Measurements from ENCODE around the gene RBM19. TPM values are rescaled to one million over a fixed set of nuclear protein-coding genes. Genes with fewer than 3 reads are reported as not detected.
"Not testable (repeated sequence)": the region's sequence is repeated elsewhere in the genome, so short reads cannot be mapped to it uniquely, and the experiment has no call there.

Gene RBM19
- total RNA-seq, 1 donor from 2014 or later: 31.1 TPM

DNA sequence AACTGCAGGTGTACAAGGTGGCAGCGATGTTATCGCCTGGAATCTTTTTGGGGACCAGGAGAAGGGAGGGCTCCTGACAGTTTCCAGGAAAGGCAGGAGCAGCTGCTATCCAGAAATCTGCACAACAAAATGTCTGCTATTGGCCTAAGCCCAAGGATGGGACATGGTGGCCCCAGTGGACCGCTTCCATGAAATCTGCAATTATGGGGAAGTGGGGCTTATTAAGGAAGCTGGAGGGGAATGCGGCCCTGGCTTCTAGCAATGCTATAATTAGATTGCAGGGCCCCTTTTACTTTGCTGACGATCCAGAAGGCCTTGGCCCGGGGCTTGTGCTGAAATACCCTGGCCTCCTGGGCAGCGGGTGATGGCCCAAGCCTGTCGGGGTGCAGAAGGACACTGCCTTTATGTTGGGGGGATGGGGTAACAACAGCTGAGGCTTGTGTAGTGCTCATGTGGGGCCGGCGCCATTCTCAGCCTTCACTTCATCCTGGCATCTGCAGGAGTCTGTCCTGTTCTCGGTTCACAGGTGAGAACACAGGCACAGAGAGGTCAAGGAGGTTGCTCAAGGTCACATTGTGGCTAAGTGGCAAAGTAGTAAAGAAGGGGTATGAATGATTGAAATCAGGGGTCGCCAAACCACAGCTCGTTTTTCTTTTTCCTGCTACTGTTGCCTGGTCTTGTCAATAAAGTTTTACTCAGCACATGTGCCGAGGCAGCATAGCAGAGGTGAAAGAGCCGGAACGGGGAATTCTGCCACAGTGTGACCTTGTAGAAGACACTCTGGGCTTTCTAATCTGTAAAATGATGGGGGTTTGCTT, 153.5 kb downstream of the RBM19 start:
- Mint-ChIP-seq H3K4me1 (ENCODE audit: unreplicated experiment) (no peaks in the 10 kb centered on the region), H3K4me3 (ENCODE audit: unreplicated experiment) (no peak overlapping the region), H3K9me3 (ENCODE audit: unreplicated experiment) (no peaks in the 10 kb centered on the region), H3K27me3 (ENCODE audit: unreplicated experiment) (no peaks in the 10 kb centered on the region), H3K36me3 (ENCODE audit: unreplicated experiment) (peaks cover 4% of the 10 kb centered on the region), H3K27ac (ENCODE audit: unreplicated experiment) (no peak overlapping the region)
- no peak for DNase-seq (ENCODE audit: extremely low spot score, unreplicated experiment)
- TF ChIP-seq, protein P1, sequence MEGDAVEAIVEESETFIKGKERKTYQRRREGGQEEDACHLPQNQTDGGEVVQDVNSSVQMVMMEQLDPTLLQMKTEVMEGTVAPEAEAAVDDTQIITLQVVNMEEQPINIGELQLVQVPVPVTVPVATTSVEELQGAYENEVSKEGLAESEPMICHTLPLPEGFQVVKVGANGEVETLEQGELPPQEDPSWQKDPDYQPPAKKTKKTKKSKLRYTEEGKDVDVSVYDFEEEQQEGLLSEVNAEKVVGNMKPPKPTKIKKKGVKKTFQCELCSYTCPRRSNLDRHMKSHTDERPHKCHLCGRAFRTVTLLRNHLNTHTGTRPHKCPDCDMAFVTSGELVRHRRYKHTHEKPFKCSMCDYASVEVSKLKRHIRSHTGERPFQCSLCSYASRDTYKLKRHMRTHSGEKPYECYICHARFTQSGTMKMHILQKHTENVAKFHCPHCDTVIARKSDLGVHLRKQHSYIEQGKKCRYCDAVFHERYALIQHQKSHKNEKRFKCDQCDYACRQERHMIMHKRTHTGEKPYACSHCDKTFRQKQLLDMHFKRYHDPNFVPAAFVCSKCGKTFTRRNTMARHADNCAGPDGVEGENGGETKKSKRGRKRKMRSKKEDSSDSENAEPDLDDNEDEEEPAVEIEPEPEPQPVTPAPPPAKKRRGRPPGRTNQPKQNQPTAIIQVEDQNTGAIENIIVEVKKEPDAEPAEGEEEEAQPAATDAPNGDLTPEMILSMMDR (IDR thresholded peaks at IDR 0.05): no peak

DNA sequence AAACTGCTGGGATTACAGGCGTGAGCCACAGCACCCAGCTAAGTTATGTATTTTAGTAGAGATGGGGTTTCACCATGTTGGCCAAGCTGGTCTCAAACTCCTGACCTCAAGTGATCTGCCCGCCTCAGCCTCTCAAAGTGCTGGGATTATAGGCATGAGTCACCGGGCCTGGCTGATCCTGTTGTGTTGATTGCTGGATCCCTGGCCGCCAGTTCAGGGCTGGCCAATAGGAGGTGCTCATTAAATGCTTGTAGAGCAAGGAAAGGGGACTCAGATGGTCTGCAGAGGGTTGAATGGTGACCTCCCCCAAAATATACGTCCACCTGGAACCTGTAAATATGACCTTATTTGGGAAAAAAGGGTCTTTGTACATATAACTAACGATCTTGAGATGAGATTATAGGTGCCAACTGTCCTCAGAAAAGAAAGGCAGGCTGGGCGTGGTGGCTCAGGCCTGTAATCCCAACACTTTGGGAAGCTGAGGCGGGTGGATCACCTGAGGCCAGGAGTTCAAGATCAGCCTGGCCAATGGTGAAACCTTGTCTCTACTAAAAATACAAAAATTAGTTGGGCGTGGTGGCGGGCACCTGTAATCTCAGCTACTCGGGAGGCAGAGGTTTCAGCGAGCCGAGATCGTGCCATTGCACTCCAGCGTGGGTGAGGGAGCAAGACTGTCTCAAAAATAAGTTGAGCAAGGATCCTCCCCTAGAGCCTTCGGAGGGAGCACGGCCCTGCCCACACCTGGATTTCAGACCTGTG, 156.5 kb downstream of the RBM19 start:
- not testable (repeated sequence) for DNase-seq (ENCODE audit: extremely low spot score, unreplicated experiment); H3K27me3 Mint-ChIP-seq (ENCODE audit: unreplicated experiment); H3K4me3 Mint-ChIP-seq (ENCODE audit: unreplicated experiment); H3K9me3 Mint-ChIP-seq (ENCODE audit: unreplicated experiment); H3K4me1 Mint-ChIP-seq (ENCODE audit: unreplicated experiment); H3K36me3 Mint-ChIP-seq (ENCODE audit: unreplicated experiment); H3K27ac Mint-ChIP-seq (ENCODE audit: unreplicated experiment)

GRCh38 chr12:113808095-113808951, 157.8 kb downstream of the RBM19 start:
- DNase-seq (ENCODE audit: extremely low spot score, unreplicated experiment): no peak
- peaks cover 6% of the 10 kb centered on the region for H3K36me3 Mint-ChIP-seq (ENCODE audit: unreplicated experiment)
- no peaks in the 10 kb centered on the region for H3K4me1 Mint-ChIP-seq (ENCODE audit: unreplicated experiment)
- TF ChIP-seq, protein P1 (IDR thresholded peaks at IDR 0.05): no peak
- no peak overlapping the region for H3K4me3 Mint-ChIP-seq (ENCODE audit: unreplicated experiment)
- no peaks in the 10 kb centered on the region for H3K27me3 Mint-ChIP-seq (ENCODE audit: unreplicated experiment)
- no peak overlapping the region for H3K27ac Mint-ChIP-seq (ENCODE audit: unreplicated experiment)
- H3K9me3 Mint-ChIP-seq (ENCODE audit: unreplicated experiment): peaks cover 6% of the 10 kb centered on the region

DNA sequence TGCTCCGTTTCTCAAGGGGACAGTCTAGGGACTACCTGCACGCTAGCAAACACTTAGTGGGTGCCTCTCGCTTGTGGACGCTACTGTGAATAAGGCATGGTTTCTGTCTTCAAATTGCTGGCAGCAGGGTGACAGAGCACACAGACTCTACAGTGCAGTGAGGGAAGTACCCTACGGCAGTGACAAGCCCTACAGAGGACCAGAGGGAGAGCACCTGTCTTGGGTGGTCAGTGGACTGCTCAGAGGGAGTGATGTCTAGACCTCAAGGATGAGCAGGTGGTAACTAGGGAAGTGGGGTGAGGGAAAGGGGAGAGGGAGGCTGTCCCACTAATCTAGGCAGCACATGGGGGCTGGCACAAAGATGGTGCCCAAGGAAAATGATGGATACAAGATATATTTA, 160.5 kb downstream of the RBM19 start:
- H3K27me3 Mint-ChIP-seq (ENCODE audit: unreplicated experiment): no peaks in the 10 kb centered on the region
- no peak overlapping the region for H3K4me3 Mint-ChIP-seq (ENCODE audit: unreplicated experiment)
- peaks cover 6% of the 10 kb centered on the region for H3K9me3 Mint-ChIP-seq (ENCODE audit: unreplicated experiment)
- DNase-seq (ENCODE audit: extremely low spot score, unreplicated experiment): no peak
- H3K27ac Mint-ChIP-seq (ENCODE audit: unreplicated experiment): no peak overlapping the region
- H3K4me1 Mint-ChIP-seq (ENCODE audit: unreplicated experiment): no peaks in the 10 kb centered on the region
- TF ChIP-seq, protein P1 (IDR thresholded peaks at IDR 0.05): no peak
- peaks cover 4% of the 10 kb centered on the region for H3K36me3 Mint-ChIP-seq (ENCODE audit: unreplicated experiment)

GRCh38 chr12:113804961-113805600, 161.0 kb downstream of the RBM19 start:
- H3K27me3 Mint-ChIP-seq (ENCODE audit: unreplicated experiment): no peaks in the 10 kb centered on the region
- TF ChIP-seq, protein P1 (IDR thresholded peaks at IDR 0.05): no peak
- no peaks in the 10 kb centered on the region for H3K4me1 Mint-ChIP-seq (ENCODE audit: unreplicated experiment)
- H3K9me3 Mint-ChIP-seq (ENCODE audit: unreplicated experiment): peaks cover 6% of the 10 kb centered on the region
- peaks cover 4% of the 10 kb centered on the region for H3K36me3 Mint-ChIP-seq (ENCODE audit: unreplicated experiment)
- H3K4me3 Mint-ChIP-seq (ENCODE audit: unreplicated experiment): no peak overlapping the region
- no peak for DNase-seq (ENCODE audit: extremely low spot score, unreplicated experiment)
- H3K27ac Mint-ChIP-seq (ENCODE audit: unreplicated experiment): no peak overlapping the region

Measured in osteocyte (in vitro differentiated cells).